HCT116 (cell line): ENCODE results near the gene DAPK3. TPM values are rescaled to one million over a fixed set of nuclear protein-coding genes. Genes with fewer than 3 reads are reported as not detected.
"Not testable (repeated sequence)": the region's sequence is repeated elsewhere in the genome, so short reads cannot be mapped to it uniquely, and the experiment has no call there.

ENCODE experiments used
- ATAC-seq: fragments of 200-7000 bp; cut with Tn5 transposase; 2 replicates; pipeline ENCODE4 v1.9.1; 2020; ENCODE audit warnings: mild to moderate bottlenecking, moderate library complexity
- BruUV-seq: library from RNA; stranded (reverse); fragments of 400-500 nt; replicated peaks from 2 replicates; lab custom pipeline; 2021; lab: Mats Ljungman, UMichigan
- CTCF ChIA-PET: fragments of 300-600 bp; sonication (Branson Sonifier 250); formaldehyde crosslinking; loops from one replicate; lab custom pipeline; 2021; ENCODE audit warnings: antibody characterized with exemption; lab: Charles Lee
- POLR2A ChIA-PET: fragments of 300-600, 350-600 bp; sonication (Branson Sonifier 250); formaldehyde crosslinking; loops from one replicate; lab custom pipeline; 2021; ENCODE audit warnings: antibody characterized with exemption; lab: Charles Lee
- RAD21 ChIA-PET, 2 experiments: fragments of 300-600 bp; sonication (Branson Sonifier 250); formaldehyde crosslinking; loops; one replicate each; lab custom pipeline; 2023; ENCODE audit warnings: low total read pairs in 2 of 2; ENCODE audit not compliant: uncharacterized antibody in 2 of 2, unreplicated experiment in 2 of 2, low non-redundant PET in 1 of 2; lab: Charles Lee
- DNase-seq: peaks from one replicate; pipeline ENCODE4 v3.0.0-alpha.2; 2010; ENCODE audit warnings: low read depth, low spot score
- H2AFZ ChIP-seq: fragments of 200-600 bp; shearing (Covaris generic), sonication (generic); 2 replicates; pipeline ENCODE4 v1.6.1; 2017; ENCODE audit warnings: low read depth, mixed run types, mixed read lengths, antibody characterized with exemption, low read length; ENCODE audit not compliant: poor library complexity, severe bottlenecking
- H3K27ac ChIP-seq: 2 replicates; pipeline ENCODE4 v1.5.1; 2012; ENCODE audit warnings: low read depth, low read length
- H3K27me3 ChIP-seq: fragments of 200-600 bp; sonication (generic); 2 replicates; pipeline ENCODE4 v1.6.1; 2016; ENCODE audit warnings: mixed run types, low read length, mixed read lengths; ENCODE audit not compliant: insufficient read depth
- H3K36me3 ChIP-seq, 2 experiments: fragments of 200-500 bp in 1 of 2; fragments of 200-600 bp in 1 of 2; sonication (Bioruptor generic) in 1 of 2; sonication (generic) in 1 of 2; 2 replicates each; pipeline versions ENCODE4 v1.5.1 to v1.6.1; 2014 to 2016; ENCODE audit warnings: low read length in 2 of 2, inconsistent platforms in 1 of 2, mixed read lengths in 1 of 2, mixed run types in 1 of 2; ENCODE audit not compliant: insufficient read depth in 2 of 2, control insufficient read depth in 1 of 2
- H3K4me1 ChIP-seq, 2 experiments: fragments of 200-600 bp in 1 of 2; sonication (generic) in 1 of 2; 2 replicates each; pipeline versions ENCODE4 v1.5.1 to v1.6.1; 2012 to 2017; ENCODE audit warnings: low read length in 2 of 2, inconsistent platforms in 1 of 2, mild to moderate bottlenecking in 1 of 2, mixed read lengths in 1 of 2, mixed run types in 1 of 2, moderate library complexity in 1 of 2; ENCODE audit not compliant: insufficient read depth in 2 of 2, control insufficient read depth in 1 of 2
- H3K4me2 ChIP-seq: fragments of 200-600 bp; sonication (generic); 2 replicates; pipeline ENCODE4 v1.6.1; 2017; ENCODE audit warnings: mixed run types, low read length, mixed read lengths
- H3K4me3 ChIP-seq, 2 experiments: fragments of 200-600 bp in 1 of 2; sonication (generic) in 1 of 2; replicated peaks in 1 of 2; 2 replicates each; pipeline ENCODE4 v1.5.1; 2011 to 2016; ENCODE audit warnings: low read length in 2 of 2, control low read depth in 1 of 2, low read depth in 1 of 2, mild to moderate bottlenecking in 1 of 2, mixed read lengths in 1 of 2, mixed run types in 1 of 2
- H3K79me2 ChIP-seq: fragments of 200-600 bp; sonication (generic); 2 replicates; pipeline ENCODE4 v1.6.1; 2017; ENCODE audit warnings: mild to moderate bottlenecking, mixed run types, low read length, moderate library complexity, mixed read lengths; ENCODE audit not compliant: insufficient read depth
- H3K9ac ChIP-seq: fragments of 200-600 bp; sonication (generic); 2 replicates; pipeline ENCODE4 v1.6.1; 2016; ENCODE audit warnings: low read length, mixed read lengths
- H3K9me2 ChIP-seq: fragments of 200-600 bp; sonication (generic), shearing (Covaris generic); 2 replicates; pipeline ENCODE4 v1.6.1; 2017; ENCODE audit warnings: mixed run types, mild to moderate bottlenecking, moderate library complexity; ENCODE audit not compliant: insufficient read depth
- H3K9me3 ChIP-seq, 2 experiments: fragments of 200-500 bp in 1 of 2; fragments of 200-600 bp in 1 of 2; sonication (Bioruptor generic) in 1 of 2; sonication (generic) in 1 of 2; 2 replicates each; pipeline ENCODE4 v1.6.1; 2014 to 2017; ENCODE audit warnings: low read length in 2 of 2, mixed read lengths in 2 of 2, inconsistent platforms in 1 of 2, low read depth in 1 of 2, mild to moderate bottlenecking in 1 of 2, mixed run types in 1 of 2, moderate library complexity in 1 of 2; ENCODE audit not compliant: control insufficient read depth in 1 of 2, insufficient read depth in 1 of 2
- H4K20me1 ChIP-seq: fragments of 200-600 bp; sonication (generic), shearing (Covaris generic); 2 replicates; pipeline ENCODE4 v1.6.1; 2017; ENCODE audit warnings: mixed run types, mild to moderate bottlenecking, moderate library complexity; ENCODE audit not compliant: insufficient read depth
- JUND ChIP-seq: IDR thresholded peaks from 2 replicates; pipeline ENCODE4 v1.6.1; 2012
- RAD21 ChIP-seq: IDR thresholded peaks from 2 replicates; pipeline ENCODE4 v1.6.1; 2012; ENCODE audit warnings: low read depth, mild to moderate bottlenecking
- ZNF274 ChIP-seq: fragments of 200-500 bp; sonication (Bioruptor generic); IDR thresholded peaks from 2 replicates; pipeline ENCODE4 v1.6.1; 2014; ENCODE audit warnings: mild to moderate bottlenecking, low read depth, low read length, inconsistent platforms
- intact Hi-C: fragments of 100-400 bp; cut with micrococcal nuclease; formaldehyde crosslinking; loops from 2 replicates; pipeline ENCODE4 v1.10.0; 2022
- total RNA-seq: library from RNA; stranded (reverse); gene quantifications from one replicate; pipeline ENCODE4 v1.2.1, GENCODE V29; 2021; ENCODE audit not compliant: unreplicated experiment
- TF ChIP-seq, protein P1 (sequence below): IDR thresholded peaks from 2 replicates; pipeline ENCODE4 v1.6.1; 2012
- TF ChIP-seq, protein P2 (sequence below), 3 experiments: fragments of 200-600 bp in 1 of 3; sonication (generic) in 1 of 3; IDR thresholded peaks in 2 of 3; conservative IDR thresholded peaks in 1 of 3; 2 replicates each; pipeline ENCODE4 v1.5.1; 2012 to 2017; ENCODE audit warnings: low read depth in 2 of 3, low read length in 2 of 3, antibody characterized with exemption in 1 of 3, borderline replicate concordance in 1 of 3, control low read depth in 1 of 3, mild to moderate bottlenecking in 1 of 3, mixed read lengths in 1 of 3, mixed run types in 1 of 3, moderate library complexity in 1 of 3; ENCODE audit not compliant: insufficient read depth in 1 of 3

The DAPK3 gene
- total RNA-seq, 1 experiment from 2014 or later, result 54.8 TPM

DNA sequence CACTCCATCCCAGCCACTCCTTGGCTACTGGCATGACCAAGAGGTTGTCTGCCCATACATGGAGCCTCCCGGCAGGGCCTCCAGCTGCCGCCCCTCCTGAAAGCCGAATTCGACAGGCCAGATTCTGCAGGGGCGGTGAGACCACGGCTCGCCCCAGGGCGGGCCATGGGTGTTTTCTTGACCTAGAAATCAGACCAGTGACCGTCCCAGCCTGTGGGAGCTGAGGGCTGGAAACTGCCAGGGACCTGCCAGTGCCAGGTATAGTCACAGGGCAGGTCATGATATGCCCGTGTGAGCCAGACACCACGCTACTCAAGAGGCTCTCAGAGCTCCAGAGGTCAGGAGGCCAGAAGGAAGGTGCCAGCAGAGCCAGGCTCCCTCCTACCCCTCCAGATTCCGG is 16.8 kb downstream of the DAPK3 start:
- RAD21 ChIA-PET, result no interaction called here
- Histone ChIP-seq H3K9me3 (no peaks in the 10 kb centered on the region), H3K9ac (no peak overlapping the region), H3K36me3 (no peaks in the 10 kb centered on the region; a peak in 1 of 4 replicates), H2AFZ (no peak overlapping the region), H3K4me3 (no peak overlapping the region), H3K27me3 (no peaks in the 10 kb centered on the region), H3K4me1 (peaks cover 2 to 23% of the 10 kb centered on the region in 2 experiments; a peak in 2 of 4 replicates), H3K27ac (no peak overlapping the region), H4K20me1 (no peaks in the 10 kb centered on the region), H3K79me2 (no peaks in the 10 kb centered on the region), H3K4me2 (no peak overlapping the region), H3K9me2 (no peaks in the 10 kb centered on the region)
- no peak for ATAC-seq
- CTCF ChIA-PET, result no interaction called here
- BruUV-seq, result no TSS peak
- intact Hi-C loops, result no loop called here
- no peak for TF ChIP-seq ZNF274
- TF ChIP-seq RAD21, result no peak
- TF ChIP-seq, protein P1, sequence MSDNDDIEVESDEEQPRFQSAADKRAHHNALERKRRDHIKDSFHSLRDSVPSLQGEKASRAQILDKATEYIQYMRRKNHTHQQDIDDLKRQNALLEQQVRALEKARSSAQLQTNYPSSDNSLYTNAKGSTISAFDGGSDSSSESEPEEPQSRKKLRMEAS, result no peak
- TF ChIP-seq JUND, result no peak
- TF ChIP-seq, protein P2, sequence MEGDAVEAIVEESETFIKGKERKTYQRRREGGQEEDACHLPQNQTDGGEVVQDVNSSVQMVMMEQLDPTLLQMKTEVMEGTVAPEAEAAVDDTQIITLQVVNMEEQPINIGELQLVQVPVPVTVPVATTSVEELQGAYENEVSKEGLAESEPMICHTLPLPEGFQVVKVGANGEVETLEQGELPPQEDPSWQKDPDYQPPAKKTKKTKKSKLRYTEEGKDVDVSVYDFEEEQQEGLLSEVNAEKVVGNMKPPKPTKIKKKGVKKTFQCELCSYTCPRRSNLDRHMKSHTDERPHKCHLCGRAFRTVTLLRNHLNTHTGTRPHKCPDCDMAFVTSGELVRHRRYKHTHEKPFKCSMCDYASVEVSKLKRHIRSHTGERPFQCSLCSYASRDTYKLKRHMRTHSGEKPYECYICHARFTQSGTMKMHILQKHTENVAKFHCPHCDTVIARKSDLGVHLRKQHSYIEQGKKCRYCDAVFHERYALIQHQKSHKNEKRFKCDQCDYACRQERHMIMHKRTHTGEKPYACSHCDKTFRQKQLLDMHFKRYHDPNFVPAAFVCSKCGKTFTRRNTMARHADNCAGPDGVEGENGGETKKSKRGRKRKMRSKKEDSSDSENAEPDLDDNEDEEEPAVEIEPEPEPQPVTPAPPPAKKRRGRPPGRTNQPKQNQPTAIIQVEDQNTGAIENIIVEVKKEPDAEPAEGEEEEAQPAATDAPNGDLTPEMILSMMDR (IDR thresholded peaks at IDR 0.05 in 2 of 3, conservative IDR thresholded peaks at IDR 0.05 in 1 of 3; ENCODE audit: borderline replicate concordance in 1 of 3, insufficient read depth in 1 of 3, low read depth in 2 of 3, low read length in 2 of 3), result no peak
- DNase-seq, result no peak
- POLR2A ChIA-PET, result no interaction called here

DNA sequence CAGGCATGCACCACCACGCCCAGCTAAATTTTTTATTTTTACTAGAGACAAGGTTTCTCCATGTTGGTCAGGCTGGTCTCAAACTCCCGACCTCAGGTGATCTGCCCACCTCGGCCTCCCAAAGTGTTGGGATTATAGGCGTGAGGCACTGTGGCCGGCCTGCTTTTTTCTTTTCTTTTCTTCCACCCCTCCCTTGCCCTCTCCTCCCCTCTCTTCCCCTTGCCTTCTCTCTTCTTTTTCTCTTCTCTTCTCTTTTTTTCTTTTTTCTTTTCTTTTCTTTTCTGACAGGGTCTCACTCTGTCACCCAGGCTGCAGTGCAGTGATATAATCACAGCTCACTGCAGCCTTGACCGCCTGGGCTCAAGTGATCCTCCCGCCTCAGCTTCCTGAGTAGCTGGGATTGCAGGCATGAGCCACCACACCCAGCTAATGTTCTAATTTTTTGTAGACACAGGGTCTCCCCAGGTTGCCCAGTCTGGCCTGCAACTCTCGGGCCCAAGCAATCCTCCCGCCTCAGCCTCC is 18.1 kb downstream of the DAPK3 start:
- H3K9me2 ChIP-seq, DNase-seq, H3K9me3 ChIP-seq, CTCF ChIA-PET, RAD21 ChIA-PET, BruUV-seq, H3K79me2 ChIP-seq, H3K27me3 ChIP-seq, H3K27ac ChIP-seq, H4K20me1 ChIP-seq, ATAC-seq, H3K4me3 ChIP-seq, H3K9ac ChIP-seq, intact Hi-C loops, POLR2A ChIA-PET, H2AFZ ChIP-seq, H3K36me3 ChIP-seq: not testable (repeated sequence)
- Histone ChIP-seq H3K4me1 (peaks cover 2 to 21% of the 10 kb centered on the region in 2 experiments; a peak in 2 of 4 replicates), H3K4me2 (0 out of 2 replicates have a peak overlapping the region, but pooled peaks have one; percentile 12)
